GM21528 (cell line): ENCODE data around the gene KCNAB3.
A peak's percentile ranks its signal among the peaks of the same experiment; 100 is the strongest.

Experiments
- ATAC-seq: cut with Tn5 transposase; IDR thresholded peaks from one replicate; pipeline ENCODE4 v1.9.1; 2021; ENCODE audit warnings: mild to moderate bottlenecking, moderate library complexity; ENCODE audit not compliant: unreplicated experiment, low FRiP score

The KCNAB3 gene

GRCh38 chr17:7943291-7943690, 13.6 kb upstream of the KCNAB3 start:
- no peak for ATAC-seq

GRCh38 chr17:7940743-7941142, 11.1 kb upstream of the KCNAB3 start:
- ATAC-seq: no peak

GRCh38 chr17:7940034-7940433, 10.4 kb upstream of the KCNAB3 start:
- no peak for ATAC-seq

GRCh38 chr17:7935859-7936258, 6.2 kb upstream of the KCNAB3 start:
- no peak for ATAC-seq

GRCh38 chr17:7932949-7933348, 3.3 kb upstream of the KCNAB3 start:
- no peak for ATAC-seq

GRCh38 chr17:7932483-7932891, 2.8 kb upstream of the KCNAB3 start:
- ATAC-seq: peak; percentile 26

- ATAC-seq: peak; percentile 81
Observed at GRCh38 chr17:7931709-7932482, 2.2 kb upstream of the KCNAB3 start, which contains the start of the genes CNTROB and TRAPPC1. TSS of gene CNTROB (plus strand) at chr17:7932206. CDS start at chr17:7933080, 874 bp downstream. TSS of gene TRAPPC1 (minus strand) at chr17:7931946. CDS start at chr17:7931829, 117 bp downstream.

GRCh38 chr17:7930841-7931631, 1.4 kb upstream of the KCNAB3 start:
- ATAC-seq: no peak

- ATAC-seq: no peak
Observed at GRCh38 chr17:7927596-7927995, 2.1 kb downstream of the KCNAB3 start.

- no peak for ATAC-seq
Observed at GRCh38 chr17:7922845-7923628, 6.6 kb downstream of the KCNAB3 start.

GRCh38 chr17:7922269-7922844, 7.3 kb downstream of the KCNAB3 start:
- ATAC-seq: no peak

GRCh38 chr17:7916808-7917207, 12.8 kb downstream of the KCNAB3 start:
- ATAC-seq: no peak

- no peak for ATAC-seq
Observed at GRCh38 chr17:7916385-7916682, 13.3 kb downstream of the KCNAB3 start.

- peak; percentile 53 for ATAC-seq
Observed at GRCh38 chr17:7915611-7916384, 13.9 kb downstream of the KCNAB3 start, which contains the start of gene RNF227. TSS of gene RNF227 (minus strand) at chr17:7916289. CDS start at chr17:7916195, 94 bp downstream.

GRCh38 chr17:7915179-7915610, 14.5 kb downstream of the KCNAB3 start:
- peak; percentile 25 for ATAC-seq

- ATAC-seq: no peak
Observed at GRCh38 chr17:7912927-7913524, 16.6 kb downstream of the KCNAB3 start.

- no peak for ATAC-seq
Observed at GRCh38 chr17:7911116-7911515, 18.5 kb downstream of the KCNAB3 start.

- ATAC-seq: no peak
Observed at GRCh38 chr17:7910711-7911110, 18.9 kb downstream of the KCNAB3 start.

GRCh38 chr17:7910281-7910680, 19.4 kb downstream of the KCNAB3 start:
- no peak for ATAC-seq
